HepG2 (cell line): ENCODE measurements around the gene CCDC97. TPM values are rescaled to one million over a fixed set of nuclear protein-coding genes. Genes with fewer than 3 reads are reported as not detected.

Source experiments
- ATAC-seq: fragments of 200-7000 bp; cut with Tn5 transposase; 3 replicates; pipeline ENCODE4 v1.9.1; 2020; ENCODE audit warnings: mild to moderate bottlenecking, moderate library complexity
- BruUV-seq: library from RNA; stranded (reverse); fragments of 400-500 nt; replicated peaks from 2 replicates; lab custom pipeline; 2021; lab: Mats Ljungman, UMichigan
- CTCF ChIA-PET: fragments of 300-600 bp; formaldehyde crosslinking; extraction: SDS; loops from one replicate; lab custom pipeline; 2021; ENCODE audit warnings: low total read pairs, inconsistent platforms, low intra/inter-chr PET ratio; lab: Yijun Ruan, JAX
- POLR2A ChIA-PET: fragments of 350-600 bp; sonication (Branson Sonifier 250); formaldehyde crosslinking; loops from one replicate; lab custom pipeline; 2020; ENCODE audit warnings: antibody characterized with exemption, inconsistent platforms; lab: Yijun Ruan, JAX
- DNase-seq: peaks from one replicate; pipeline ENCODE4 v3.0.0-alpha.2; 2015; ENCODE audit warnings: low spot score
- FAIRE-seq: peaks from 3 replicates; lab custom pipeline; 2011; peaks lifted over from hg19 to GRCh38; lab: Jason Lieb, UNC
- H2AFZ ChIP-seq: one replicate; pipeline ENCODE4 v1.6.1; 2011; ENCODE audit warnings: low read length, inconsistent platforms
- H3K27ac ChIP-seq: fragments of 300-600 bp; 3 replicates; pipeline ENCODE4 v1.8.0; 2011; ENCODE audit warnings: mixed run types, mild to moderate bottlenecking, mixed read lengths, low read length, inconsistent platforms; ENCODE audit not compliant: insufficient read depth; ENCODE audit errors: extremely low read length
- H3K27me3 ChIP-seq, 2 experiments: fragments of 200-600 bp in 1 of 2; 2 replicates in 1 of 2; 3 replicates in 1 of 2; pipeline versions ENCODE4 v1.6.0 to v1.8.0; 2011; ENCODE audit warnings: low read length in 2 of 2, mild to moderate bottlenecking in 2 of 2, moderate library complexity in 2 of 2, inconsistent platforms in 1 of 2; ENCODE audit not compliant: insufficient read depth in 2 of 2, control insufficient read depth in 1 of 2
- H3K36me3 ChIP-seq, 2 experiments: fragments of 200-600 bp in 1 of 2; replicated peaks in 1 of 2; 2 replicates in 1 of 2; 3 replicates in 1 of 2; pipeline versions ENCODE4 v1.5.1 to v1.8.0; 2011; ENCODE audit warnings: low read length in 2 of 2, inconsistent platforms in 1 of 2; ENCODE audit not compliant: insufficient read depth in 2 of 2, control insufficient read depth in 1 of 2
- H3K4me1 ChIP-seq: 2 replicates; pipeline ENCODE4 v1.5.1; 2012; ENCODE audit warnings: low read length, inconsistent platforms; ENCODE audit not compliant: insufficient read depth
- H3K4me2 ChIP-seq: 2 replicates; pipeline ENCODE4 v1.6.0; 2011; ENCODE audit warnings: low read depth, low read length, inconsistent platforms
- H3K4me3 ChIP-seq, 3 experiments: fragments of 200-600 bp in 1 of 3; sonication (generic), shearing (Covaris generic) in 1 of 3; replicated peaks in 1 of 3; 2 replicates each; pipeline ENCODE4 v1.5.1; 2011 to 2016; ENCODE audit warnings: low read length in 3 of 3, inconsistent platforms in 2 of 3, low read depth in 2 of 3, mild to moderate bottlenecking in 2 of 3, control low read depth in 1 of 3, mixed read lengths in 1 of 3; ENCODE audit not compliant: insufficient read depth in 1 of 3
- H3K79me2 ChIP-seq: one replicate; pipeline ENCODE4 v1.6.1; 2011; ENCODE audit warnings: low read length, inconsistent platforms; ENCODE audit not compliant: insufficient read depth
- H3K9ac ChIP-seq: 2 replicates; pipeline ENCODE4 v1.6.0; 2011; ENCODE audit warnings: mild to moderate bottlenecking, low read depth, low read length, inconsistent platforms; ENCODE audit not compliant: insufficient read depth
- H3K9me3 ChIP-seq: 2 replicates; pipeline ENCODE4 v1.5.1; 2012; ENCODE audit warnings: mild to moderate bottlenecking, low read length
- H4K20me1 ChIP-seq: 2 replicates; pipeline ENCODE4 v1.6.0; 2011; ENCODE audit warnings: inconsistent platforms, mild to moderate bottlenecking, low read length, moderate library complexity; ENCODE audit not compliant: insufficient read depth
- FOXC1 ChIP-seq: sonication (generic); formaldehyde crosslinking; IDR thresholded peaks from 2 replicates; pipeline ENCODE4 v1.8.0; 2022; ENCODE audit warnings: mild to moderate bottlenecking, missing genetic modification reagents, borderline replicate concordance
- IKZF1 ChIP-seq: fragments of 450-650 bp; IDR thresholded peaks from 2 replicates; pipeline ENCODE4 v1.7.1; 2016
- NCOR1 ChIP-seq: fragments of 200-600 bp; sonication (generic); IDR thresholded peaks from 2 replicates; pipeline ENCODE4 v1.7.0; 2017; ENCODE audit warnings: antibody characterized with exemption, low read length, borderline replicate concordance
- NPAS2 ChIP-seq: sonication (generic); formaldehyde crosslinking; IDR thresholded peaks from 2 replicates; pipeline ENCODE4 v1.8.0; 2022; ENCODE audit warnings: mild to moderate bottlenecking, missing genetic modification reagents, borderline replicate concordance
- PPARG ChIP-seq: conservative IDR thresholded peaks from 2 replicates; pipeline ENCODE4 v1.6.1; 2016; ENCODE audit warnings: missing biosample characterization, missing genetic modification reagents
- SAFB2 ChIP-seq: sonication (generic); formaldehyde crosslinking; IDR thresholded peaks from 2 replicates; pipeline ENCODE4 v1.5.1; 2020; ENCODE audit warnings: missing genetic modification reagents, low read depth, mild to moderate bottlenecking, borderline replicate concordance
- ZMYM4 ChIP-seq: sonication (generic); formaldehyde crosslinking; IDR thresholded peaks from 2 replicates; pipeline ENCODE4 v1.8.1; 2023; ENCODE audit warnings: mild to moderate bottlenecking, missing genetic modification reagents
- WGBS: methylation state at CpG from one replicate; pipeline ENCODE4 v1.1.6; 2017; ENCODE audit warnings: low lambda C conversion rate; 5-methylcytosine and 5-hydroxymethylcytosine counted together
- in situ Hi-C: cut with HindIII; loops from 2 replicates; pipeline ENCODE4 v1.10.0; 2017; ENCODE audit warnings: low pct_unique_long_range_greater_than_20kb; ENCODE audit not compliant: extremely low pct_ligation_motif_present
- intact Hi-C: fragments of 100-400 bp; cut with micrococcal nuclease; formaldehyde crosslinking; loops from one replicate; pipeline ENCODE4 v1.10.0; 2022; ENCODE audit not compliant: unreplicated experiment
- polyA plus RNA-seq, 8 experiments: library from polyadenylated mRNA; depleted of rRNA in 3 of 8; stranded (reverse) in 7 of 8; unstranded in 1 of 8; fragments of >200 nt; fragmentation: Illumina TruSeq in 4 of 8; extraction: Trizol in 4 of 8; gene quantifications; 2 replicates each; pipeline versions ENCODE4 v1.2.1 to v1.2.3, GENCODE V29; 2011 to 2016; ENCODE audit warnings: low read depth in 4 of 8, missing spikeins in 1 of 8, mixed read lengths in 1 of 8; ENCODE audit not compliant: insufficient read depth in 1 of 8
- total RNA-seq, 5 experiments: library from RNA; depleted of rRNA; stranded (reverse); fragments of >200 nt; fragmentation: Illumina TruSeq; extraction: Trizol; gene quantifications; 2 replicates each; pipeline ENCODE4 v1.2.3, GENCODE V29; 2016; ENCODE audit warnings: low read depth in 1 of 5
- TF ChIP-seq, protein P1 (sequence below): sonication (generic); formaldehyde crosslinking; IDR thresholded peaks from 2 replicates; pipeline ENCODE4 v1.4.0; 2020; ENCODE audit warnings: missing genetic modification reagents
- TF ChIP-seq, protein P2 (sequence below): sonication (generic); formaldehyde crosslinking; IDR thresholded peaks from 2 replicates; pipeline ENCODE4 v1.4.0; 2020; ENCODE audit warnings: missing genetic modification reagents, low read depth, mild to moderate bottlenecking, borderline replicate concordance
- TF ChIP-seq, protein P3 (sequence below): IDR thresholded peaks from 2 replicates; pipeline ENCODE4 v1.6.1; 2016
- TF ChIP-seq, protein P4 (sequence below): sonication (generic); formaldehyde crosslinking; IDR thresholded peaks from 2 replicates; pipeline ENCODE4 v1.8.0; 2022; ENCODE audit warnings: missing genetic modification reagents, mild to moderate bottlenecking, moderate library complexity, borderline replicate concordance
- TF ChIP-seq, protein P5 (sequence below): sonication (generic); formaldehyde crosslinking; IDR thresholded peaks from 2 replicates; pipeline ENCODE4 v1.4.0; 2020; ENCODE audit warnings: missing genetic modification reagents, borderline replicate concordance

The CCDC97 gene
- total and polyA plus RNA-seq, 2 of the 13 experiments (the other 11 are each of a cell fraction or from before 2014, with no cell fraction given), result 6.2 to 7.3 TPM

DNA sequence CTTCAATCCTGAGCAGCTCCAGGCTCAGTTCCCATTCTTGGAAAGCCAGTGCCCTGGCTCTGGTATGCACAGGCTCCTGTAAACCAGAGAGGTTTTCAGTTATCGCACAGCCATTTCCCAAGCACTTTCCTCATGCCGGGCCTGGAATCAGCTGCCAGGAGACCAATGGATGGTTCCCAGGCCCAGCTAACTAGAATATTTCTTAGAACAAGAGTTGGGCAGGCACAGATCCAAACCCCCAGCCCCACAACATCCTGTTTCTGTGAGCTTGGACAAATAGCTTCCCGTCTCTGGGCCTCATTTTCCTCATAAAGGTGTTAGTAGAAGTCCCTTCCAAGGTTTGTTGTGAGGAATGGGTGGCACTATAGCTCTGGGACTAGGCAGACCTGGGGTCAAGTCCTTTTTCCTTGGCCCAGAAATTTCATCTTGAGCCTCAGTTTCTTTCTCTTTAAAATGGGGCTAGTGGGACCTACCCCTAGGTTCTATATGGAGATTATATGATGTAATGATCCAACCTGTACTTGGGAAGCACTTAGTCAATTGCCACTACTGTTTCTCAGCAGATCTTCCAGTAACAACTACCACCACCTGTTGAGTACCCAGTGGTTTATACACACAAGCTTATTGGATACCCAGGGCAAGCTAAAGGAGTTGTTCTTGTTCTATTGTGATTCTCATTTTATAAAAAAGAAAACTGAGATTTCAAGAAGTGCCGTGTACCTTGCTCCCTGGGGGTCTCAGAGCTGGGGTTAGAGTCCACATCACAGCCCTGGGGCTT is 5.1 kb upstream of the CCDC97 start:
- Histone ChIP-seq H3K79me2 (no peaks in the 10 kb centered on the region), H3K9ac (no peak overlapping the region), H3K4me1 (peaks cover 14% of the 10 kb centered on the region), H3K4me3 (no peak overlapping the region), H3K36me3 (peaks cover 40 to 74% of the 10 kb centered on the region in 2 experiments), H3K27me3 (no peaks in the 10 kb centered on the region), H4K20me1 (no peaks in the 10 kb centered on the region), H2AFZ (no peak overlapping the region), H3K27ac (no peak overlapping the region), H3K9me3 (no peaks in the 10 kb centered on the region), H3K4me2 (no peak overlapping the region)
- CTCF ChIA-PET, result no interaction called here
- DNase-seq (no peak), ATAC-seq (no peak), FAIRE-seq (no peak)
- intact Hi-C loops (no loop called here), in situ Hi-C loops (loop anchor here (5.0 kb wide), 1 partner anchor 38 kb away; no protein-coding TSS in a partner anchor)
- 94% methylated on average over 2 of the region's 4 CpGs for WGBS
- no TSS peak for BruUV-seq
- POLR2A ChIA-PET, result interaction anchor here (1.5 kb wide), 1 partner anchor 41 kb away, joined by 5 read pairs; the partner anchor contains the start of gene HNRNPUL1
- TF ChIP-seq FOXC1 (no peak), PPARG (CRISPR knock-in tag) (no peak), NPAS2 (no peak), IKZF1 (no peak), ZMYM4 (CRISPR knock-in tag) (no peak), NCOR1 (no peak), SAFB2 (CRISPR knock-in tag) (no peak)
- TF ChIP-seq, protein P1, sequence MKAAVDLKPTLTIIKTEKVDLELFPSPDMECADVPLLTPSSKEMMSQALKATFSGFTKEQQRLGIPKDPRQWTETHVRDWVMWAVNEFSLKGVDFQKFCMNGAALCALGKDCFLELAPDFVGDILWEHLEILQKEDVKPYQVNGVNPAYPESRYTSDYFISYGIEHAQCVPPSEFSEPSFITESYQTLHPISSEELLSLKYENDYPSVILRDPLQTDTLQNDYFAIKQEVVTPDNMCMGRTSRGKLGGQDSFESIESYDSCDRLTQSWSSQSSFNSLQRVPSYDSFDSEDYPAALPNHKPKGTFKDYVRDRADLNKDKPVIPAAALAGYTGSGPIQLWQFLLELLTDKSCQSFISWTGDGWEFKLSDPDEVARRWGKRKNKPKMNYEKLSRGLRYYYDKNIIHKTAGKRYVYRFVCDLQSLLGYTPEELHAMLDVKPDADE (CRISPR knock-in tag), result no peak
- TF ChIP-seq, protein P2, sequence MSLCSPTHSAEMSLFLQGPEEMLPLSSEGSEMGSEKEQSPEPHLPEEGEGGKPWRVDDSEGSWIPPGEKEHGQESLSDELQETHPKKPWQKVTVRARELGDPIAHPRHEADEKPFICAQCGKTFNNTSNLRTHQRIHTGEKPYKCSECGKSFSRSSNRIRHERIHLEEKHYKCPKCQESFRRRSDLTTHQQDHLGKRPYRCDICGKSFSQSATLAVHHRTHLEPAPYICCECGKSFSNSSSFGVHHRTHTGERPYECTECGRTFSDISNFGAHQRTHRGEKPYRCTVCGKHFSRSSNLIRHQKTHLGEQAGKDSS (CRISPR knock-in tag), result no peak
- TF ChIP-seq, protein P3, sequence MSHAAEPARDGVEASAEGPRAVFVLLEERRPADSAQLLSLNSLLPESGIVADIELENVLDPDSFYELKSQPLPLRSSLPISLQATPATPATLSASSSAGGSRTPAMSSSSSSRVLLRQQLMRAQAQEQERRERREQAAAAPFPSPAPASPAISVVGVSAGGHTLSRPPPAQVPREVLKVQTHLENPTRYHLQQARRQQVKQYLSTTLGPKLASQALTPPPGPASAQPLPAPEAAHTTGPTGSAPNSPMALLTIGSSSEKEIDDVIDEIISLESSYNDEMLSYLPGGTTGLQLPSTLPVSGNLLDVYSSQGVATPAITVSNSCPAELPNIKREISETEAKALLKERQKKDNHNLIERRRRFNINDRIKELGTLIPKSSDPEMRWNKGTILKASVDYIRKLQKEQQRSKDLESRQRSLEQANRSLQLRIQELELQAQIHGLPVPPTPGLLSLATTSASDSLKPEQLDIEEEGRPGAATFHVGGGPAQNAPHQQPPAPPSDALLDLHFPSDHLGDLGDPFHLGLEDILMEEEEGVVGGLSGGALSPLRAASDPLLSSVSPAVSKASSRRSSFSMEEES, result no peak
- TF ChIP-seq, protein P4, sequence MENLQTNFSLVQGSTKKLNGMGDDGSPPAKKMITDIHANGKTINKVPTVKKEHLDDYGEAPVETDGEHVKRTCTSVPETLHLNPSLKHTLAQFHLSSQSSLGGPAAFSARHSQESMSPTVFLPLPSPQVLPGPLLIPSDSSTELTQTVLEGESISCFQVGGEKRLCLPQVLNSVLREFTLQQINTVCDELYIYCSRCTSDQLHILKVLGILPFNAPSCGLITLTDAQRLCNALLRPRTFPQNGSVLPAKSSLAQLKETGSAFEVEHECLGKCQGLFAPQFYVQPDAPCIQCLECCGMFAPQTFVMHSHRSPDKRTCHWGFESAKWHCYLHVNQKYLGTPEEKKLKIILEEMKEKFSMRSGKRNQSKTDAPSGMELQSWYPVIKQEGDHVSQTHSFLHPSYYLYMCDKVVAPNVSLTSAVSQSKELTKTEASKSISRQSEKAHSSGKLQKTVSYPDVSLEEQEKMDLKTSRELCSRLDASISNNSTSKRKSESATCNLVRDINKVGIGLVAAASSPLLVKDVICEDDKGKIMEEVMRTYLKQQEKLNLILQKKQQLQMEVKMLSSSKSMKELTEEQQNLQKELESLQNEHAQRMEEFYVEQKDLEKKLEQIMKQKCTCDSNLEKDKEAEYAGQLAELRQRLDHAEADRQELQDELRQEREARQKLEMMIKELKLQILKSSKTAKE (CRISPR knock-in tag), result no peak
- TF ChIP-seq, protein P5, sequence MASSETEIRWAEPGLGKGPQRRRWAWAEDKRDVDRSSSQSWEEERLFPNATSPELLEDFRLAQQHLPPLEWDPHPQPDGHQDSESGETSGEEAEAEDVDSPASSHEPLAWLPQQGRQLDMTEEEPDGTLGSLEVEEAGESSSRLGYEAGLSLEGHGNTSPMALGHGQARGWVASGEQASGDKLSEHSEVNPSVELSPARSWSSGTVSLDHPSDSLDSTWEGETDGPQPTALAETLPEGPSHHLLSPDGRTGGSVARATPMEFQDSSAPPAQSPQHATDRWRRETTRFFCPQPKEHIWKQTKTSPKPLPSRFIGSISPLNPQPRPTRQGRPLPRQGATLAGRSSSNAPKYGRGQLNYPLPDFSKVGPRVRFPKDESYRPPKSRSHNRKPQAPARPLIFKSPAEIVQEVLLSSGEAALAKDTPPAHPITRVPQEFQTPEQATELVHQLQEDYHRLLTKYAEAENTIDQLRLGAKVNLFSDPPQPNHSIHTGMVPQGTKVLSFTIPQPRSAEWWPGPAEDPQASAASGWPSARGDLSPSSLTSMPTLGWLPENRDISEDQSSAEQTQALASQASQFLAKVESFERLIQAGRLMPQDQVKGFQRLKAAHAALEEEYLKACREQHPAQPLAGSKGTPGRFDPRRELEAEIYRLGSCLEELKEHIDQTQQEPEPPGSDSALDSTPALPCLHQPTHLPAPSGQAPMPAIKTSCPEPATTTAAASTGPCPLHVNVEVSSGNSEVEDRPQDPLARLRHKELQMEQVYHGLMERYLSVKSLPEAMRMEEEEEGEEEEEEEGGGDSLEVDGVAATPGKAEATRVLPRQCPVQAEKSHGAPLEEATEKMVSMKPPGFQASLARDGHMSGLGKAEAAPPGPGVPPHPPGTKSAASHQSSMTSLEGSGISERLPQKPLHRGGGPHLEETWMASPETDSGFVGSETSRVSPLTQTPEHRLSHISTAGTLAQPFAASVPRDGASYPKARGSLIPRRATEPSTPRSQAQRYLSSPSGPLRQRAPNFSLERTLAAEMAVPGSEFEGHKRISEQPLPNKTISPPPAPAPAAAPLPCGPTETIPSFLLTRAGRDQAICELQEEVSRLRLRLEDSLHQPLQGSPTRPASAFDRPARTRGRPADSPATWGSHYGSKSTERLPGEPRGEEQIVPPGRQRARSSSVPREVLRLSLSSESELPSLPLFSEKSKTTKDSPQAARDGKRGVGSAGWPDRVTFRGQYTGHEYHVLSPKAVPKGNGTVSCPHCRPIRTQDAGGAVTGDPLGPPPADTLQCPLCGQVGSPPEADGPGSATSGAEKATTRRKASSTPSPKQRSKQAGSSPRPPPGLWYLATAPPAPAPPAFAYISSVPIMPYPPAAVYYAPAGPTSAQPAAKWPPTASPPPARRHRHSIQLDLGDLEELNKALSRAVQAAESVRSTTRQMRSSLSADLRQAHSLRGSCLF (CRISPR knock-in tag), result no peak
